Measurements from ENCODE around the gene MGAT4A. TPM values are rescaled to one million over a fixed set of nuclear protein-coding genes. Genes with fewer than 3 reads are reported as not detected.
A peak's percentile ranks its signal among the peaks of the same experiment; 100 is the strongest.

The MGAT4A gene
- total and polyA plus RNA-seq, 7 donors = 3.0 to 12.3 (median 8.0) TPM

DNA sequence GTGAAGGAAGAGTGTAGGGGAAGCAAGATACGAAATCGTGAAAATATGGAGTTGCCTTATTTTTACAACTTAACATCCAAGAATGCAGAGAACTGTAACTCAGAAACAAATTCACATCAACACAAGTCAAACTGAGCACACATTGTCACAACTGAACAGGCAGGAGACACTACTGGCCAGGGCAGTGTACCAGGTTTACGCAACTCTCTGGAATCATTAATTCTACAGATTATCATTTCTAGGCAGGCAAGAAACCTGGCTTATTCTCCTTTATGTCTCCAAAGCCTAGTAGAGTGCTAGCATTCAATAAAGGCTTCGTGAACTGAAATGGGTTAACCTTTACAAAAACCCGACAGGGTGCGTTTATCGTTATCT lies 123.2 kb downstream of the MGAT4A start:
- TF ChIP-seq, protein P1, sequence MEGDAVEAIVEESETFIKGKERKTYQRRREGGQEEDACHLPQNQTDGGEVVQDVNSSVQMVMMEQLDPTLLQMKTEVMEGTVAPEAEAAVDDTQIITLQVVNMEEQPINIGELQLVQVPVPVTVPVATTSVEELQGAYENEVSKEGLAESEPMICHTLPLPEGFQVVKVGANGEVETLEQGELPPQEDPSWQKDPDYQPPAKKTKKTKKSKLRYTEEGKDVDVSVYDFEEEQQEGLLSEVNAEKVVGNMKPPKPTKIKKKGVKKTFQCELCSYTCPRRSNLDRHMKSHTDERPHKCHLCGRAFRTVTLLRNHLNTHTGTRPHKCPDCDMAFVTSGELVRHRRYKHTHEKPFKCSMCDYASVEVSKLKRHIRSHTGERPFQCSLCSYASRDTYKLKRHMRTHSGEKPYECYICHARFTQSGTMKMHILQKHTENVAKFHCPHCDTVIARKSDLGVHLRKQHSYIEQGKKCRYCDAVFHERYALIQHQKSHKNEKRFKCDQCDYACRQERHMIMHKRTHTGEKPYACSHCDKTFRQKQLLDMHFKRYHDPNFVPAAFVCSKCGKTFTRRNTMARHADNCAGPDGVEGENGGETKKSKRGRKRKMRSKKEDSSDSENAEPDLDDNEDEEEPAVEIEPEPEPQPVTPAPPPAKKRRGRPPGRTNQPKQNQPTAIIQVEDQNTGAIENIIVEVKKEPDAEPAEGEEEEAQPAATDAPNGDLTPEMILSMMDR (IDR thresholded peaks at IDR 0.05) = no peak
- Histone ChIP-seq H3K4me1 (peaks cover 49% of the 10 kb centered on the region), H3K36me3 (ENCODE audit: insufficient read depth in 1 of 2, low read depth in 1 of 2) (peaks cover 3 to 43% of the 10 kb centered on the region in 2 donors), H3K27me3 (ENCODE audit: insufficient read depth in 3 of 3, low read length in 2 of 3) (no peaks in the 10 kb centered on the region), H3K27ac (peak overlapping the region; percentile 99), H3K4me3 (peak overlapping the region; percentile 98), H3K9me3 (no peaks in the 10 kb centered on the region)
- DNase-seq (no peak), ATAC-seq (peak in 2 of 4 donors; percentile 37 to 50)
- WGBS, 3 donors = 4 to 9% (median 5%) methylated on average over 7 of the region's 7 CpGs
- intact Hi-C loops (cut with DNase I) = loop anchor here in 1 of 2 donors (10.0 kb wide), 1 partner anchor 193 kb away; no protein-coding TSS in a partner anchor

DNA sequence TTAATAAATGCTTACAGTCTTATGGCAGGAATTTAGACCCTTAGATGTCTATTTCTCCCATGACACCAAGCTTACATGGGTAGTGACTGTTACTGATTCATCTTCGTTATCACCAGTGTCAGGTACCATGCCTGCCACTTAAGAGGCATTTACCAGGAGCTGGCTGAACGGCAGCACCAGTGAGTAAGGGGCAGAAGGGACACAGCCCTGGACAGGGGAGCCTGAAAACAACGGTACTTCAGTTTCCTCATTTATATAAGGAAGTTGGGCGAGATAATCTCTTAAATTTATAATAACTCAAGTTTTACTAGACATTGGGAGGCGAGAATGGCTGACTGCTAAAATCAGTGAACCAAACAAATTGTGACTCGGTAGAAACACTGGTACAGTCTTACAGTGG lies 123.8 kb downstream of the MGAT4A start:
- WGBS, 3 donors = 61 to 70% (median 64%) methylated on average over 6 of the region's 6 CpGs
- H3K27me3 ChIP-seq (ENCODE audit: insufficient read depth in 3 of 3, low read length in 2 of 3) = no peaks in the 10 kb centered on the region
- ATAC-seq = no peak
- H3K27ac ChIP-seq = peak overlapping the region; percentile 99
- H3K9me3 ChIP-seq = no peaks in the 10 kb centered on the region
- peak overlapping the region; percentile 98 for H3K4me3 ChIP-seq
- peaks cover 49% of the 10 kb centered on the region for H3K4me1 ChIP-seq
- H3K36me3 ChIP-seq (ENCODE audit: insufficient read depth in 1 of 2, low read depth in 1 of 2) = peaks cover 3 to 43% of the 10 kb centered on the region in 2 donors
- no peak for DNase-seq
- intact Hi-C loops (cut with DNase I) = loop anchor here in 1 of 2 donors (10.0 kb wide), 1 partner anchor 192 kb away; no protein-coding TSS in a partner anchor
- TF ChIP-seq, protein P1 (IDR thresholded peaks at IDR 0.05) = no peak

GRCh38 chr2:98606431-98606830 lies 124.5 kb downstream of the MGAT4A start:
- peak overlapping the region; percentile 98 for H3K4me3 ChIP-seq

GRCh38 chr2:98605076-98605475 lies 125.9 kb downstream of the MGAT4A start:
- no peaks in the 10 kb centered on the region for H3K27me3 ChIP-seq (ENCODE audit: insufficient read depth in 3 of 3, low read length in 2 of 3)
- H3K4me1 ChIP-seq = peaks cover 33% of the 10 kb centered on the region
- intact Hi-C loops (cut with DNase I) = loop anchor here in 1 of 2 donors (10.0 kb wide), 1 partner anchor 190 kb away; no protein-coding TSS in a partner anchor
- TF ChIP-seq, protein P1 (IDR thresholded peaks at IDR 0.05) = no peak
- H3K36me3 ChIP-seq (ENCODE audit: insufficient read depth in 1 of 2, low read depth in 1 of 2) = peaks cover 3 to 43% of the 10 kb centered on the region in 2 donors
- H3K27ac ChIP-seq = peak overlapping the region; percentile 11
- H3K4me3 ChIP-seq = no peak overlapping the region
- ATAC-seq (no peak), DNase-seq (no peak)
- H3K9me3 ChIP-seq = no peaks in the 10 kb centered on the region
- 67 to 81% (median 73%) methylated on average over 3 of the region's 3 CpGs for WGBS, 3 donors

More at GRCh38 chr2:98606431-98606830, 124.5 kb downstream of the MGAT4A start:
- no peak for DNase-seq
- ATAC-seq = no peak
- Histone ChIP-seq H3K36me3 (ENCODE audit: insufficient read depth in 1 of 2, low read depth in 1 of 2) (peaks cover 6 to 43% of the 10 kb centered on the region in 2 donors), H3K27me3 (ENCODE audit: insufficient read depth in 3 of 3, low read length in 2 of 3) (no peaks in the 10 kb centered on the region), H3K4me1 (peaks cover 47% of the 10 kb centered on the region), H3K9me3 (no peaks in the 10 kb centered on the region), H3K27ac (no peak overlapping the region)
- WGBS, 3 donors = 72 to 77% (median 75%) methylated on average over 7 of the region's 7 CpGs
- intact Hi-C loops (cut with DNase I) = loop anchor here in 1 of 2 donors (10.0 kb wide), 1 partner anchor 192 kb away; no protein-coding TSS in a partner anchor
- TF ChIP-seq, protein P1 (IDR thresholded peaks at IDR 0.05) = no peak

GRCh38 chr2:98604547-98604946 lies 126.4 kb downstream of the MGAT4A start:
- DNase-seq (no peak), ATAC-seq (no peak)
- Histone ChIP-seq H3K27ac (peak overlapping the region; percentile 11), H3K4me3 (no peak overlapping the region), H3K9me3 (no peaks in the 10 kb centered on the region), H3K27me3 (ENCODE audit: insufficient read depth in 3 of 3, low read length in 2 of 3) (no peaks in the 10 kb centered on the region), H3K4me1 (peaks cover 28% of the 10 kb centered on the region), H3K36me3 (ENCODE audit: insufficient read depth in 1 of 2, low read depth in 1 of 2) (peaks cover 8 to 46% of the 10 kb centered on the region in 2 donors)
- TF ChIP-seq, protein P1 (IDR thresholded peaks at IDR 0.05) = no peak
- 47 to 80% (median 50%) methylated on average over 2 of the region's 2 CpGs for WGBS, 3 donors
- intact Hi-C loops (cut with DNase I) = loop anchor here (5.0 to 10.0 kb wide), 3 partner anchors 37 to 192 kb away; no protein-coding TSS in a partner anchor

Measured in psoas muscle (tissue), 8 donors.